ENCODE measurements around the gene NEBL.

The NEBL gene

DNA sequence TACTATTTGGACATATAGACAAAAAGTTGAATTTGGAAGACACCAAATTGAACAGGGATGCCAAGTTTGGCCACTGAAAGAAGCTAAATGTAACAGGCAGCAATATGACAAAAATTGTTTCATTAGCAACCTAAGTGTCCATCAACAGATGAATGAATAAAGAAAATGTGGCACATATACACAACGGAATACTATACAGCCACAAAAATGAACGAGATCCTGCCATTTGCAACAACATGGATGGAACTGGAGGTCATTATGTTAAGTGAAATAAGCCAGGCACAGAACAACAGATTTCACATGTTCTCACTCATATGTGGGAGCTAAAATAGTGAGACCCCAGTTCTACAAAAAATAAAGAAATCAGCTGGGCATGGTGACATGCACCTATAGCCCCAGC is 43.8 kb downstream of the NEBL start:
- H3K9me3 ChIP-seq (ENCODE audit: insufficient read depth, low read depth, low read length), result peaks cover 5% of the 10 kb centered on the region; the same call in 1 of the 2 replicates
- H3K9ac ChIP-seq (ENCODE audit: low read depth, low read length), result no peak overlapping the region
- H3K4me3 ChIP-seq (ENCODE audit: low read length), result no peak overlapping the region
- H3K27ac ChIP-seq (ENCODE audit: low read length), result no peak overlapping the region
- H3K36me3 ChIP-seq (ENCODE audit: insufficient read depth, low read depth, low read length), result no peaks in the 10 kb centered on the region
- no peaks in the 10 kb centered on the region for H3K27me3 ChIP-seq (ENCODE audit: insufficient read depth, low read length)
- no peaks in the 10 kb centered on the region for H3K4me1 ChIP-seq (ENCODE audit: insufficient read depth, low read length)

DNA sequence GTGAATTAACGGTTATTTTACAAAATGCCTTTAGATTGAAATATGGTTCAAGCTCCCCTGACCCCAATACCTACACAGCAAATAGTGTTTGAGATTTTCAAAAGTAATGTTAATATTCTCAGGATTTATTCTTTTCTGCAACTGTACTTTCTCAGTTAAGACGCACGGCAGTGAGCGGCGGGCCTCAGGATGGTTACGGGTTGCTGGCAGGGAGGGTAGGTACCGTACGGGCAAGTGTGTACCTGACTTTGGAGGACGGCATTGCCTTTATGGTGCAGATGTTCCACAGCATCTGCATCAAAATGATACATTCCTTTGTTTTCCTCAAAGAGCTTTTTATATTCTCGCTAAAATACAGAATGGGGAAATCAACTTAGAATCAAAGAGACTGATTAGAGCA is 44.8 kb downstream of the NEBL start:
- H3K4me3 ChIP-seq (ENCODE audit: low read length), result no peak overlapping the region

DNA sequence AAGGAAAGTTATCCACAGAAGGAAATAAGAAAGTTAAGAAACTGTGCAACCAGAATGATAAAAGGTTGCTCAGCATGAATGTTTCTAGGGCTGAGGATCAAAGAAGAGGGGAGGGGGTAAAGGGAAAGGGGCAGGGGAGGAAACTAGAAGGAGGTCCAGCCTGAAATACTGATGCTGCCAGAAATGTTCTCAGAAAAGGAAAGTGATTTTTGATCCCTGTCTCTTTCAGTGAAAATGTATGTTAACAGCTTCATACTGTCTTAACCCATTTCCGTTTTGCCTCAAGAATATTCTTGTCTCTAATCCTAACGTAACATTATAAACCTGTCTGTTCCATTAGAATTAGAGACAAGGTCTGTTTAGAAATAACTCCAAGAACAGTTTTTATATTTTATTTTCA is 49.6 kb downstream of the NEBL start:
- no peak overlapping the region for H3K4me3 ChIP-seq (ENCODE audit: low read length)
- no peak overlapping the region for H3K9ac ChIP-seq (ENCODE audit: low read depth, low read length)
- H3K27me3 ChIP-seq (ENCODE audit: insufficient read depth, low read length), result no peaks in the 10 kb centered on the region
- H3K36me3 ChIP-seq (ENCODE audit: insufficient read depth, low read depth, low read length), result no peaks in the 10 kb centered on the region
- H3K27ac ChIP-seq (ENCODE audit: low read length), result no peak overlapping the region
- H3K9me3 ChIP-seq (ENCODE audit: insufficient read depth, low read depth, low read length), result peaks cover 5% of the 10 kb centered on the region; the same call in 1 of the 2 replicates
- H3K4me1 ChIP-seq (ENCODE audit: insufficient read depth, low read length), result no peaks in the 10 kb centered on the region

More for the DNA sequence above, 44.8 kb downstream of the NEBL start:
- Histone ChIP-seq H3K9me3 (ENCODE audit: insufficient read depth, low read depth, low read length) (peaks cover 5% of the 10 kb centered on the region; the same call in 1 of the 2 replicates), H3K27ac (ENCODE audit: low read length) (no peak overlapping the region), H3K4me1 (ENCODE audit: insufficient read depth, low read length) (no peaks in the 10 kb centered on the region), H3K36me3 (ENCODE audit: insufficient read depth, low read depth, low read length) (no peaks in the 10 kb centered on the region), H3K9ac (ENCODE audit: low read depth, low read length) (no peak overlapping the region), H3K27me3 (ENCODE audit: insufficient read depth, low read length) (no peaks in the 10 kb centered on the region)

DNA sequence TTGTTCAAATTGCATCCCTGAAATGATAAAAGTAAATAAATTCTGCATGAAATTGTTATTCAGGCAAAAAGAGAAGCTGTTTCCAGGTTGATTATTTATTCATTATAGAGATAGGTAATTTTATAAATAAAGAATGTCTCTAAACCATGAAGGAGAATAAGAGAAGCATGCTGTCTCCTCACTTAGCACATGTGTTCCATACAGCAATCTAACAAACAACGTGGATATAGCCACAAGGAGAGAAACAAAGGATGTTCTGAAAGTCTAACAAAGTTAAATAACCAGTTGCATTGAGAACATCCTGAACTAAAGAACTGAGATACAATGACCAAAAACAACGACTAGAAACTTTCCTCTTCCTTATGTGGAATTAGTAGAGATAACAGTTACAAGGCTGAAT is 50.8 kb downstream of the NEBL start:
- Histone ChIP-seq H3K9me3 (ENCODE audit: insufficient read depth, low read depth, low read length) (peaks cover 5% of the 10 kb centered on the region; the same call in 1 of the 2 replicates), H3K4me3 (ENCODE audit: low read length) (no peak overlapping the region), H3K9ac (ENCODE audit: low read depth, low read length) (no peak overlapping the region), H3K4me1 (ENCODE audit: insufficient read depth, low read length) (no peaks in the 10 kb centered on the region), H3K36me3 (ENCODE audit: insufficient read depth, low read depth, low read length) (no peaks in the 10 kb centered on the region), H3K27ac (ENCODE audit: low read length) (no peak overlapping the region), H3K27me3 (ENCODE audit: insufficient read depth, low read length) (no peaks in the 10 kb centered on the region)

DNA sequence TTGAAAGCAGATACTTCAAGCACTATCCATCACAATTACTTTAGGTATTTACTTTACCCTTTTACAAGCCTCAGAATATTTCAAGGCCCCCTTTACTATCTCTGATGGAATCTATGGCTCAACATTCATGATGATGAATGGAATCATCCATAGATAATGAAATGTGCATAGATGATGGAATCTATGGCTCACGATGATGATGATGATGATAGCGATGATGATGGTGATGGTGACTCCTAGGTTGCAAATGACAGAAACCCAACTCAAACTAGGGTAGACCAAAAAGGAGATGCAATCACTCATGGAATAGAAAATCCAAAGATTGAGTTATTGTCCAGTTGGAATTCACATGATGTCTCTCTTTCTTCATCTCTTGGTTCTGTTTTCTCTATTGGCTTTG is 55.7 kb downstream of the NEBL start:
- H3K27me3 ChIP-seq (ENCODE audit: insufficient read depth, low read length), result no peaks in the 10 kb centered on the region
- no peak overlapping the region for H3K27ac ChIP-seq (ENCODE audit: low read length)
- H3K9ac ChIP-seq (ENCODE audit: low read depth, low read length), result no peak overlapping the region
- H3K4me3 ChIP-seq (ENCODE audit: low read length), result no peak overlapping the region
- H3K9me3 ChIP-seq (ENCODE audit: insufficient read depth, low read depth, low read length), result peaks cover 3% of the 10 kb centered on the region; the same call in 1 of the 2 replicates
- H3K36me3 ChIP-seq (ENCODE audit: insufficient read depth, low read depth, low read length), result no peaks in the 10 kb centered on the region; the same call in 1 of the 2 replicates
- H3K4me1 ChIP-seq (ENCODE audit: insufficient read depth, low read length), result no peaks in the 10 kb centered on the region

DNA sequence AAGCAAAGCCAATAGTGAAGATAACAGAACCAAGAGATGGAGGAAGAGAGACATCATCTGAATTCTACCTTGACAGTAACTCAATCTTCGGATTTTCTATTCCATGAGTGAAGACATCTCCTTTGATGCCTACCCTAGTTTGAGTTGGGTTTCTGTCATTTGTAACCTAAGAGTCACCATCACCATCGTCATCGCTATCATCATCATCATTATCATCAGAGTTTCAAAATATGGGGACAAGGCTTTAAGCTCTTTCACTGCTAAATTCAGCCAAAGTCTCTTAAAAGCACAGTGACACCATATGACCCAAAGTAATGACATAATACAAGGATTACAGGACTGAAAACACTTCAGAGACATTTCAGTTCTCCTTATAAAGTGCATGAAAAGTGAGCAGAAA is 57.2 kb downstream of the NEBL start:
- Histone ChIP-seq H3K36me3 (ENCODE audit: insufficient read depth, low read depth, low read length) (no peaks in the 10 kb centered on the region; the same call in 1 of the 2 replicates), H3K4me3 (ENCODE audit: low read length) (no peak overlapping the region), H3K4me1 (ENCODE audit: insufficient read depth, low read length) (no peaks in the 10 kb centered on the region), H3K27me3 (ENCODE audit: insufficient read depth, low read length) (no peaks in the 10 kb centered on the region), H3K9ac (ENCODE audit: low read depth, low read length) (no peak overlapping the region), H3K9me3 (ENCODE audit: insufficient read depth, low read depth, low read length) (peaks cover 3% of the 10 kb centered on the region; the same call in 1 of the 2 replicates), H3K27ac (ENCODE audit: low read length) (no peak overlapping the region)

DNA sequence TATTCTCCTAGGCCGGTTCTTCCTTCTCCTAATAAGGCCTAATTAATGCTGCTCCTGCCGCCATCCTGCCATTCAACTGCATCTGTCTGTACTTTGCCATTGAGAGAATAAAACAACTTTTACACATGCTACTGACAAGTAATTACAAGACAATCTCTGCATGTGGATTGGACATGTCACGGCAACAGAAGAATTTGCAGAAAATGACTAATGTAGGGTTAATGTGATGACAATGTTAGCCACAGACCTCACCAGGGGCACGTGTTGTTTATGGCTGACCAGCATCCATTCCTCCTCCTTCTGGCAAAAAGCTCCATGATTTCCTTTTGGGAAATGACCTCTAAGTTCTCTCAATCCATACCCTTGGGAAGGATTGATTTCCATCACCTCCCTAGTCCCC is 58.0 kb downstream of the NEBL start:
- Histone ChIP-seq H3K9me3 (ENCODE audit: insufficient read depth, low read depth, low read length) (peaks cover 3% of the 10 kb centered on the region; the same call in 1 of the 2 replicates), H3K27me3 (ENCODE audit: insufficient read depth, low read length) (no peaks in the 10 kb centered on the region), H3K27ac (ENCODE audit: low read length) (no peak overlapping the region), H3K9ac (ENCODE audit: low read depth, low read length) (no peak overlapping the region), H3K4me3 (ENCODE audit: low read length) (no peak overlapping the region), H3K4me1 (ENCODE audit: insufficient read depth, low read length) (no peaks in the 10 kb centered on the region), H3K36me3 (ENCODE audit: insufficient read depth, low read depth, low read length) (no peaks in the 10 kb centered on the region; the same call in 1 of the 2 replicates)

DNA sequence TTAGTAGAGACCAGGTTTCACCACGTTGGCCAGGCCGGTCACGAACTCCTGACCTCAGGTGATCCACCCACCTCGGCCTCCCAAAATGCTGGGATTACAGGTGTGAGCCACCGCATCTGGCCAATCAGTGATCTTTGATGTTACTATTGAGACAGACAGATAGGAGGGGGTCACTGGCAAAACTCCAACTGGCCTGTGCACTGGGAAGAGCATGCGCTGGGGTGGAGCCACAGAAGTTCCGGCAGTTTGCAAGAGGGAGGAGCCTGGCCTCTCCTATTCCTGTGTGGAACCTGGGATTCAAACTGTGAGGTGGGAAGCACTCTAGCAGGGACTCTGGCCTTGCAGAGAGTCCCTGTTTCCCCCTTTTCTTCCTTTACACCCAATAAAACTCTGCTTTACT is 60.7 kb downstream of the NEBL start:
- Histone ChIP-seq H3K4me1 (ENCODE audit: insufficient read depth, low read length) (no peaks in the 10 kb centered on the region), H3K27ac (ENCODE audit: low read length) (no peak overlapping the region), H3K27me3 (ENCODE audit: insufficient read depth, low read length) (no peaks in the 10 kb centered on the region), H3K9me3 (ENCODE audit: insufficient read depth, low read depth, low read length) (peaks cover 3% of the 10 kb centered on the region; the same call in 1 of the 2 replicates), H3K4me3 (ENCODE audit: low read length) (no peak overlapping the region), H3K9ac (ENCODE audit: low read depth, low read length) (no peak overlapping the region), H3K36me3 (ENCODE audit: insufficient read depth, low read depth, low read length) (no peaks in the 10 kb centered on the region; the same call in 1 of the 2 replicates)

DNA sequence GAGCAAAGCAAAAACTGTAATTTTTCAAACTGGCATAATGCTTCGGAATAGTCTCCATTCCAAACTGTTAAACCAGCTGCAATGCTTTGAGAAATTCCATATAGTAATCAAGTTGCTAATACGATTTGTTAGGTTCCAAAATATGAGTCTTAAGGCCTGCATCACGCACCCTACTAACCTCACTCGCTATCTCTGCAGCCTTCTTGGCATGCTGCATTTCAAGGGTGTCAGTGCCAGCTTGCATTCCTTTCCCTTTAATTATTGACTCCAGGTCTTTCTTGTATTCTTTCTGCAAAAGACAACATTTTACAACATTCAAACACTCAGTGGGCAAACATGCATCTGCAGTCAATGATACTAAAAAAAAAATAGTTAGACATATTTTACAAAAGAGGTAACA is 61.8 kb downstream of the NEBL start:
- Histone ChIP-seq H3K9me3 (ENCODE audit: insufficient read depth, low read depth, low read length) (peaks cover 3% of the 10 kb centered on the region; the same call in 1 of the 2 replicates), H3K4me1 (ENCODE audit: insufficient read depth, low read length) (no peaks in the 10 kb centered on the region), H3K4me3 (ENCODE audit: low read length) (no peak overlapping the region), H3K9ac (ENCODE audit: low read depth, low read length) (no peak overlapping the region), H3K27me3 (ENCODE audit: insufficient read depth, low read length) (no peaks in the 10 kb centered on the region), H3K36me3 (ENCODE audit: insufficient read depth, low read depth, low read length) (no peaks in the 10 kb centered on the region; the same call in 1 of the 2 replicates), H3K27ac (ENCODE audit: low read length) (no peak overlapping the region)

DNA sequence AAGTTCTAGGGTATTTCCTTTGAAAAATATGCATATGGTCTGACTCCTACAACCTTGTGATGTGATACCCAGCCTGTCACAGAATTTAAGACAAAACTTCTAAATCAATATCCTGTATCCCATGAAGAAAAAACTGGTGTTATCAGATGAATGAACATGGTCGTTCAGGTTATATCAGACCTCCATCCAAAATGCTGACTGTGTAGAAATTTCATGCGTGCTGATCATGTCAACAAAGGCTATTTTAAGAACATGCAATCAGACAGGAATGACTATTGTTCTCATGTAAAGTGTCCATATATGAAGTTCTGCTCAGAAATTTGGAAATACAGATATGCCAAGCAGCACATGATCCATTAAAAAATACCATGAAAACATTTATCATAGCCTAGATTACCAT is 62.3 kb downstream of the NEBL start:
- Histone ChIP-seq H3K36me3 (ENCODE audit: insufficient read depth, low read depth, low read length) (no peaks in the 10 kb centered on the region; the same call in 1 of the 2 replicates), H3K4me3 (ENCODE audit: low read length) (no peak overlapping the region), H3K9ac (ENCODE audit: low read depth, low read length) (no peak overlapping the region), H3K4me1 (ENCODE audit: insufficient read depth, low read length) (no peaks in the 10 kb centered on the region), H3K9me3 (ENCODE audit: insufficient read depth, low read depth, low read length) (peaks cover 3% of the 10 kb centered on the region; the same call in 1 of the 2 replicates), H3K27ac (ENCODE audit: low read length) (no peak overlapping the region), H3K27me3 (ENCODE audit: insufficient read depth, low read length) (no peaks in the 10 kb centered on the region)

DNA sequence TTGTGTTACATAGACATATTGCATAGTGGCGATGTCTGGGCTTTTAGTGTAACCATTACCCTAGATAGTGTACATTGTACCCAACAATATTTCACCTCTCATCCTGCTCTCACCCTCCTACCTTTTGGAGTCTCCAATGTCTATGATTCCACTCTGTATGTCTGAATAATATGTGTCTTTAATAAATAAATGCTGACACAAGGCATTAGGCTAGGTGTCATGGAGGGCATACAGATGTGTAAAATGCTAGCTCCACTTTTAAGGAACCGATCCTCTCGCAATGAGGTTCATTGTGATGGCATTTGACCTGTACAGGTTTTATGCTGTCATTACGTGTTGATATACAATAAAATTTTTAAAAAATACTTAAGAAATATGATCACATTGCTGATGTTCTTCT is 74.3 kb downstream of the NEBL start:
- Histone ChIP-seq H3K27me3 (ENCODE audit: insufficient read depth, low read length) (no peaks in the 10 kb centered on the region), H3K9me3 (ENCODE audit: insufficient read depth, low read depth, low read length) (no peaks in the 10 kb centered on the region), H3K9ac (ENCODE audit: low read depth, low read length) (no peak overlapping the region), H3K4me1 (ENCODE audit: insufficient read depth, low read length) (no peaks in the 10 kb centered on the region), H3K4me3 (ENCODE audit: low read length) (no peak overlapping the region), H3K36me3 (ENCODE audit: insufficient read depth, low read depth, low read length) (no peaks in the 10 kb centered on the region), H3K27ac (ENCODE audit: low read length) (no peak overlapping the region)

DNA sequence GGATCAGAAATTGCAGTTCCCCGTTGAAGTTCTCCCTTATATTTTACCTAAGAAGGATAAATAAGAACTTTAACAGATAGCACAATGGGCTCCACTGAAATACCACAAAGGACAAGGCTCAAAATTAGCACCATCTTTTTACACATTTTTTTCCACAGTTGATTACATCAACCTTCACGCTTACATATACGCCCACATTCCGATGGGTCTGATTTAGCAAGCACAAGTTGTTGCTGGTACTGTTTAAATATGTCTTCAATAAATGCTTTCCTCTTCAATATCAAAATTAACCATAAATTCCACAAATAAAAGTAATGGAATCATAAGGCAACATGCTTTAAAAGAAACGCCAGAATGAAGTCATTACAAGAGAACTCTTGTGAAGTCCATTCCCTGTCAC is 79.5 kb downstream of the NEBL start:
- H3K4me3 ChIP-seq (ENCODE audit: low read length), result no peak overlapping the region
- no peak overlapping the region for H3K27ac ChIP-seq (ENCODE audit: low read length)
- no peaks in the 10 kb centered on the region for H3K27me3 ChIP-seq (ENCODE audit: insufficient read depth, low read length)
- H3K4me1 ChIP-seq (ENCODE audit: insufficient read depth, low read length), result no peaks in the 10 kb centered on the region
- no peaks in the 10 kb centered on the region for H3K36me3 ChIP-seq (ENCODE audit: insufficient read depth, low read depth, low read length)
- H3K9me3 ChIP-seq (ENCODE audit: insufficient read depth, low read depth, low read length), result no peaks in the 10 kb centered on the region
- H3K9ac ChIP-seq (ENCODE audit: low read depth, low read length), result no peak overlapping the region

Measured in iPS-20b (cell line).